Measurements from ENCODE around the gene ZNF584. TPM values are rescaled to one million over a fixed set of nuclear protein-coding genes. Genes with fewer than 3 reads are reported as not detected.
A peak's percentile ranks its signal among the peaks of the same experiment; 100 is the strongest.
"Not testable (repeated sequence)": the region's sequence is repeated elsewhere in the genome, so short reads cannot be mapped to it uniquely, and the experiment has no call there.

Gene ZNF584
- 5.7 and 8.4 TPM in 2 replicates for total RNA-seq

DNA sequence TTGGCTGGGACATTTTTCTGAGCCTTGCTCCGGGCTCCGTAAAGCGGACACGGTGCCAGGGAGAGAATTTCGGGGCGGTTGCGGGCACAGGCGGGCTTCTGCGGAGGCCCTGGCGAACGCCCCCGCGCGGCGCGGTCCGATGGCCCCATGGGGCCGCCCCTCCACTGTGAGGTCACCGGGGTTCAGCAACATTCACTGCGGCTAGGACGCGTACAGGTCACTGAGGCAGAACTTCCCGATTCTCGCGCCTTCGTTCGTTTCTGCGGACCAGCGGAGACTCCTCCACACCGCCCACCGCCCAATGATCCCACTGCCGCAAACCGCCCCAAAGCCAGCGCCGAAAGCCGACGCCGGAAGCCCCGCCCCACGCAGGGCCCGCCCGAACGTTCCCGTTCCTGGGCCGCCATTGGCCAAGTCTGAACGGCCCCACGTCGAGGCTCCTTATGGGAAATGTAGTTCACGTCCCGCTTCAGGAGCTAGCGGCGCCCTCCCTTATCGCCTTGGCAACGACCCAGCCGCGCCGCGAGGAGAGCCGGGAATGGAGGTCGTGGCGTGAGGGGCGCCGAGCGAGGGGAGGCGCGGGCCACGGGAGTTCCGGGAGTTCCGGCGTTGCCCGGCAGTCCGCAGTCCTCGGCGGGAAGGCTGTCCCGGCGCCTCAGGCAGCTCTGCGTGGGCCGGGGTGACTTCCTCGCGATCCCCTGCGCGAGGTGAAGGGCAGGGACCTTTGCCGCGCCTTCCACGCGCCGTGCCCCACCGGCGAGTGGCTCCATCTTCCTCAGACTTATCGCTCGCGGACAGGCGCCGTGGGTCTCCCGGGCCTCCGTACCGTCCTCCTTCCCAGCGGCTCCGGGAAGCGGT lies at the start of gene ZNF584:
Gene ZNF584, plus strand, starts transcription at position 498 of the 858 bp plus-strand sequence. CDS start 499 bp downstream, outside the sequence.
- peak; percentile 55 for DNase-seq (ENCODE audit: extremely low read depth, low read depth, low spot score)

DNA sequence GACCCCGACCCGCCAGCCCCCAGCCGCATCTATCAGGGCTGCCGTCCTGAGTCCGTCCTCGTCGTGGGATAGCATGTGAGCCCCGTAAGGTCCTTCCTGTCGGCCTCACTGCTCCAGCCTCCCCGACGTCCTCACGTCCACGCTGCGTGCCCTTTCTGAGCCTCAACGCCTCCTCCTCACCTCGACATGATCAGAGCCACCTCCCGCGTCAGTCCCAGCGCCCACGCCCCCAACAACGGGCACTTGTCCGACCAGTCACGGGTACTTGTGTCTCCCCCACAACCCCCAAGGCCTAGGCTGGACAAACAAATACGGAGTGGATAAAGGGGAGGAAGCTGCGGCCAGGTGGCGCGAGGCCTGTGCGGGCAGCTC lies 46.6 kb upstream of the ZNF584 start:
- no peak for DNase-seq (ENCODE audit: extremely low read depth, low read depth, low spot score)

DNA sequence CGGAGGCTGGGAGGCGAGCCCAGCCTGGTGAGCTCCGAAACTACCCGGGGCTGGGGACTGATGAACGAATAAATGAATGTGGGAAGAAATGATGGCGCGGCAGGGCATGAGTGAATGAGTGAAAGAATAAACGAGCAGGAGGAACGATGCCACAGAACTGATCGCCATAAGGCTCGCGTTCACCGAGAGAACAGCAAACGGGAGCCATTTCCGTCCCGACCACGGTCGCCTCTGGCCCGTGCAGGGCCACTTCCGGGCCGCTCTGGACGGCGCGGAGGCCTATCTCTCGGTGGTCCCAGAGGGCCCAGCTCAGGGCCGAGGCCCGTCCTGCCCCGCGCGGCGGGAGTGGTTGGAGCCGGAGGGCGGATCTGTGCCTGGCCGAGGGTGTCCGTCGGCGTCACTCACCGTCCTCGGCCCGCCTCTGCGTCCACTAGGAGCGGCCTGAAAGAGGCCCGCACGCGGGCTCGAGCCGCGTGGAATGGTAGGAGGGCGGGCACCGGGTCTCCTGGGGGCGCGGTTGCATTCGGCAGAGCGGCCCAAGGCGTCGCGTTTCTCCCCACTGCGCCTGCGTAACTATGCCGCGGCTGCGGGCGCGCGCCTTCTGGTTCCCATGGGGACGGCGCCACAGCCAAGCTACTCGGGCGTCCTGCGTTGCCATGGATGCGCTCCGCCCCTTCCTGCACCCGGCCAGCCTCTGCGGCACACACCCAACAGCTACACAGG lies 46.0 kb upstream of the ZNF584 start, which contains the start of gene ZNF497:
Gene ZNF497, minus strand, starts transcription at position 480 of the 723 bp plus-strand sequence. CDS start 5,116 bp downstream, outside the sequence.
- peak; percentile 50 for DNase-seq (ENCODE audit: extremely low read depth, low read depth, low spot score)

DNA sequence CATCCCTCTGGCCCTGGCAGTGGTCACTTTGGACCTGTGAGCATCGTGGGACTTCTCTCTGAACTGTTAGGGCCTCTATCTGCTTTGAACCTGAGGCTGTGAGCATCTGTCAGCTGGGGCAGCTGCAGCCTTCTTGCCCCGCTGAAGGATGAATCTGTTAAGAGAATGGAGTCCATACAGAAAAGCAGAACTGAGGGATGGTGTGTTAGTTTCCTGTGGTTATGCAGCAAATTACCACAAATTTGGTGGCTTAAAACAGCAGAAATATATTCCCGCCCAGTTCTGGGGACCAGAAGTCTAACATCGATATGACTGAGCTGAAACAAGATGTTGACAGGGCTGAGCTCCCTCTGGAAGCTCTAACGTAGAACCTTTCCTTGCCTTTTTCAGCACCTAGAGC lies 44.3 kb upstream of the ZNF584 start:
- no peak for DNase-seq (ENCODE audit: extremely low read depth, low read depth, low spot score)

DNA sequence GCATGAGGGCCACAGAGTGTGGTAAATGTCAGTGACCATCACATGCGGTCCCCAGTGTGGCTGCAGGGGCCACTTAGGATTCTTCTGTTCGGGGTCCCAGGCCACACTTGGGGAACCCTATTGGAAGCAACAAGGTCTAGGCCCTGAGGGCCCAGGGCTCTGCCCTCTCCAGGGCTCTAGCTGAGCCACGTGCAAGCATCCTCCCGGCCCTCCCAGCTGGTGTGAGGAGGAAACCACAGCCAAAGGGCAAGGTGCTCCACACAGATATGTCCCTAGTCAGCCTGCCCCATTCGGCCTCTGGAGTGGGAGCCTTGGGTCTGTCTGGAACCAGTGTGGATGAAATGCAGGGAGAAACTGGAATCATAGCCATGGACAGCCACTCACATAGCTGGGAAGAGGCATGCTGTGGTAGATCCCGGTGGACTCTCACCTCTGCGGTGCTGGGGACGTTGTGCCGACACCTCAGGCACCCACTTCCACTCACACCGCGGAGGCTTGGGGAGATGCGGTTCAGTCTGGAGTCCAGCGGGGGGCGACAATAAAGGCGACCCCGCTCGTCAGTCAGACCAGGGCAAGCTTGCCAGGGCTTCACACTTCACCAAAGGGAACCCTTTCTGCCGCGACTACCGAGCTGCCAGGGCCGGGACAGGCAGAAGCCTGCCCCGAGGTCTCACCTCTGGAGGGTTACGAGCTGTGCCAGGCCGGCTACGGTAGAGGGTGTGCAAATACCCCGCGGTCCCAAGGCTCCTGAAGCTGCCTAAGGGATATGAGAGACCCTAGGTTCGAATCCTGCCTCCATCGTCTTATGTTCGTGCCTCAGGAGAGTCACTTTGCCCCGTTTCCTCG lies 41.6 kb upstream of the ZNF584 start:
- DNase-seq (ENCODE audit: extremely low read depth, low read depth, low spot score) = no peak

DNA sequence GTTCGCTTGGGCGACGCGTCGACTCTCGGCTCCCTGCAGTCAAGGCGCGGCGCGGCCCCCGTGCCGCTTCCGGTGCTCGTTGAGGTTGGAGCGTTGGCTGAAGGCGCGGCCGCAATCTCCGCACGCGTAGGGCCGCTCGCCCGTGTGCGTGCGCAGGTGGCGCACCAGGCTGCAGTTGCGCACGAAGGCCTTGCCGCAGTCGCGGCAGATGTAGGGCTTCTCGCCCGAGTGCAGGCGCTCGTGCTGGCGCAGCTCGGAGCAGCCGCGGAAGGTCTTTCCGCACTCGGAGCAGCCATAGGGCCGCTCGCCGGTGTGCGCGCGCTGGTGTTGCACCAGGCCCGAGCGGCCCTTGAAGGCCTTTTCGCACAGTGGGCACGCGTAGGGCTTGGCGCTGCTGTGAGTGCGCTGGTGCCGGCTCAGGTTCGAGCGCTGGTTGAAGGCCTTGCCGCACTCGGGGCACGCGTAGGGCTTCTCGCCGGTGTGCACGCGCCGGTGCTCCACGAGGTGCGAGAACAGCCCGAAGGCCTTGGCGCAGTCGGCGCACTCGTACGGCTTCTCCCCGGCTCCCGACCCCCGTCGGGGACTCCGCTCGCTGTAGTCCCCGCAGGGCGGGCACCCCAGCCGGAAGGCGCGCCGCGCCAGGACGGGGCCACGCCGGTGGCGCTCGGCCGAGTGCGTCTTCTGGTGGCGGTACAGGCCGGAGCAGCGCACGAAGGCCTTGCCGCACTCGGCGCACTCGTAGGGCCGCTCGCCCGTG lies 40.6 kb upstream of the ZNF584 start:
- DNase-seq (ENCODE audit: extremely low read depth, low read depth, low spot score) = no peak

DNA sequence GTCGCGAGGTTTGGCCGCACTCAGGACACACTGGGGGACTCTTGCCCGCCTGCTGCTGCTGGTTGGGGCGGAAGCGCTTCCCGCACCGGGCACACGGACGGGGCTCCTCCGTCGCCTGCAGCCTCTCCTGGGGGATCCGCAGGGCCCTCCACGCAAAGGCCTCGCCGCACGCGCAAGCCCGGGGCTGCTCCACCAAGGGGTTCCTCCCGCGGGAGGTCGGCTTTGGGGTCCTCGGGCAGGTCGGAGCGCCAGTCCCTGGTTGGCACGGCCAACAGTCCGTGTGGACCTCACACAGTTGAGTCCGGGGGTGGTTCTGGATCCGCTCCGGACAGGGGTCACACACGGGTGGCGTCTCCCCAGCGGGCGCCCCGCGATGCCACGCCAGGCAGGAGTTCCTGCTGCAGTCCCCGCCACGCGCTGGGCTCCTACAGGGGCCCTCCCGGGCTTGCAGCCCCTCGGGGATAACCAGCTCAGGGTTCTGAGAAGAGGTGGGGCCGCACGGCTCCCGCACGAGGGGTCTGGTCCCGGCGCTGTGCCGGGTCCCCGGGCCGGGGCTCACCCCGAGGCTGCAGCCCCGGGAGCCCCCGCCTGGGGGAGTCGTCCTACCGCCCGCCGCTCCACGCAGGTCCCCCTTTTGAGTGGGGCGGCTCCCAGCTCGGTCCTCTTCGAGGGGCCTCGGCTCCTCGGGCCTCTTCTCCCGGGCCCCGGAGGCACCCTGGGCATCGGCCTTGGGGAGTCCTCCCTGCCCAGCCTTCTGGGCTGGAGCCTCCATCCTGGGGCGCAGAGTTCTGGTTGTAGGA lies 39.7 kb upstream of the ZNF584 start:
- no peak for DNase-seq (ENCODE audit: extremely low read depth, low read depth, low spot score)

DNA sequence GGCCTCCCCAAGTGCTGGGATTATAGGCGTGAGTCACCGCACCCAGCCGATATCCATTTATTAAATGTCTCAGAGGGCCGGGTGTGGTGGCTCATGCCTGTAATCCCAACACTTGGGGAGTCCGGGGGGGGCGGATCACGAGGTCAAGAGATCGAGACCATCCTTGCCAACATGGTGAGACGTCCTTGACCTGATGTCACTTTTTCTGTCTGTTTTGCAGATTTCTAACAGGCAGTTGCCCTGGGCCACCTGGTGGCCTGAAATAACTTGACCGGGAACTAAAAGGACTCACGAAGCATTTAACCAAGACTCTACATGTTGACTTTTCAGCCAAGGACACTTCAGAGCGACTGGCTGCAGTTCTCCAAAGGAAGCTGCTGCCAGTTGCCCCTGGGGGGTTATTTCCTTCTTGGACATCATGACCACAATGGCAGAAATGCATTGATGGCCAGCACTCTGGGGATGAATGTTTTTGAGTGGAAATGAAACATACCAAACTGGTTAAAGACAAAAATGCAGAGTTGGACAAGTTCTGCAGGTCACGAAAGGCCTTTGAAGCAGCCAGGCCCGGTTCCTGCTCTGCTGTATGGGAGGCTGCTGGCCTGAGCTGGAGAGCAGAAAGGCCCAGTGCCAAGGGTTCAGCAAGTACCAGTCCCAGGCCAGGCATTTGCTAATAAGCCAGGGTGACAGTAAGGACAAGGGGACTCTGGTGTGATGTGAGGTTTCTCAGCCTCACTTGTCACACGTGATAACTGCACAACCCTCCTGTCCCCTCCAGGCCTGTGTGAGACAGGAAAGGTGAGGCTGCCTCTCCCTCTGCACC lies 35.9 kb upstream of the ZNF584 start:
- no peak for DNase-seq (ENCODE audit: extremely low read depth, low read depth, low spot score)

DNA sequence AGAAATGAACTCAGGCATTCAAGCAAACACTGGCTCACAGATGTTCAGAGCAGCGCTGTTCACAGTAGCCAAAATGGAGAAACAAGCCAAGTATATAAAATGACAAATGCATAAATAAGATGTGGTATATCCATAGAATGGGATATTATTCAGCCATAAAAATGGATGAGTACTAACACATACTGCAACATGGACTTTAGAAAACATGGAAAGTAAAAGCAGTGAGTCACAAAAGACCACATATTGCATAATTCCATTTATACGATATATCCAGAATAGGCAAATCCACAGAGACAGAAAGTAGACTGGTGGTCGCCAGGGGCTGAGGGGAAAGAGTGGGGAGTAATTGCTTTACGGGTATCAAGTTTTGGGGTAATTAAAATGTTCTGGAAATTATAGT lies 34.2 kb upstream of the ZNF584 start:
- DNase-seq (ENCODE audit: extremely low read depth, low read depth, low spot score) = no peak

DNA sequence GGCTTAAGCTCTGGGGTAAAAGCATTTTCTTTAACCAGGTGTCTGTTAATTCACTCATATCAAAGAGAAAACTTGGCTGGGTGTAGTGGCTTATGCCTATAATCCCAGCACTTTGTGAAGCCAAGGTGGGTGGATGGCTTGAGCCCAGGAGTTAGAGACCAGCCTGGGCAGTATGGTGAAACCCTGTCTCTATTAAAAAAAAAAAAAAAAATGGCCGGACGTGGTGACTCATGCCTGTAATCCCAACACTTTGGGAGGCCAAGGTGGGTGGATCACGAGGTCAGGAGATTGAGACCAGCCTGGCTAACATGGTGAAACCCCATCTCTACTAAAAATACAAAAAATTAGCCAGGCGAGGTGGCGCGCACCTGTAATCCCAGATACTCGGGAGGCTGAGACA lies 31.7 kb upstream of the ZNF584 start:
- DNase-seq (ENCODE audit: extremely low read depth, low read depth, low spot score) = not testable (repeated sequence)

DNA sequence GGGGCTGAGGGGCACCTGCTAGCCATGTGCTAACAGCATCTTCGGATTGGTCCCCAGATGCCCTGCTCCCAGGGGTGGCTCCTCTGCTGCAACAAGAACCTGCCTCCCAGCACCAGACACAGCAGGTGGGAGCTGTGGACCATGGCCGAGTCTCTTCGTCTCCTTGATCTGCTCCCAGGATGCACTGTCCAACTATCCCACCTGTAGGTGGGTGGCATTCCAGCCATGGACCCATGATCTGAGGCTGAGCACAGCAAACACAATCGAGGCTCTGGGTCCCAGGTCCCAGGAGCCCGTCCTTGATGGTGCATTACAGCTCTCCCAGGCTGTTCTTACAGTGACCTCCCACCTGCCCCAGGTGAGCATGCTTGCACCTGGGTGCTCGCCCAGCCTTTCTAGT lies 29.2 kb upstream of the ZNF584 start:
- DNase-seq (ENCODE audit: extremely low read depth, low read depth, low spot score) = no peak

DNA sequence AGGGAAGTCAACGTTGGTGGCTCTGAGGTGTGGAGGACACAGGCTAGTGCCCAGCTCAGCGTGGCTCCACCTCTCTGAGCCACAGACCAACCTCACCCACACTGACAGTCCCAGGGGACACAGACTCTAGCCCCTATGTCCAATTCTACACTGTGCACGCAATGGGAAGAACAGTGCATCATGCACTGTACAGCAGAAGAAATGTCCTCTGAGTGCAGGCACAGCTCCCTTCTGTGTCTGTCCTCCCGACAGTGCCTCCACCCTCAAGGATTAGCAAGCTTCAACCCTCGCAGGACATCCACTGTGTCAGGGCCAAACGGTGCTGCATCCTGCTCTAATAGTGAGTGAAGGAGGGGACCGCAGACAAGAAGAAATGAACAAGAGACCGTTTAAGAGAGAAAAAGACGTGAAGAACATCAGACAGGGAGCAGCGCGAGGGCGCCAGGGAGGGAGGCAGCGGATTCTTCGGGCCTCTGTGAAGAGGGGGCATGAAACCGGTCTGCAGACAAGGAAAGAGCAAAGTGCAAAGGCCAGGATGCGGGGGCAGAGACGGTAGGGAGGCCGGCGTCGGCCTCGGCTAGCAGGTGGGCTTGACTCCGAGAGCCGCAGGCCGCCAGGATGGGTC lies 28.3 kb upstream of the ZNF584 start:
- no peak for DNase-seq (ENCODE audit: extremely low read depth, low read depth, low spot score)

DNA sequence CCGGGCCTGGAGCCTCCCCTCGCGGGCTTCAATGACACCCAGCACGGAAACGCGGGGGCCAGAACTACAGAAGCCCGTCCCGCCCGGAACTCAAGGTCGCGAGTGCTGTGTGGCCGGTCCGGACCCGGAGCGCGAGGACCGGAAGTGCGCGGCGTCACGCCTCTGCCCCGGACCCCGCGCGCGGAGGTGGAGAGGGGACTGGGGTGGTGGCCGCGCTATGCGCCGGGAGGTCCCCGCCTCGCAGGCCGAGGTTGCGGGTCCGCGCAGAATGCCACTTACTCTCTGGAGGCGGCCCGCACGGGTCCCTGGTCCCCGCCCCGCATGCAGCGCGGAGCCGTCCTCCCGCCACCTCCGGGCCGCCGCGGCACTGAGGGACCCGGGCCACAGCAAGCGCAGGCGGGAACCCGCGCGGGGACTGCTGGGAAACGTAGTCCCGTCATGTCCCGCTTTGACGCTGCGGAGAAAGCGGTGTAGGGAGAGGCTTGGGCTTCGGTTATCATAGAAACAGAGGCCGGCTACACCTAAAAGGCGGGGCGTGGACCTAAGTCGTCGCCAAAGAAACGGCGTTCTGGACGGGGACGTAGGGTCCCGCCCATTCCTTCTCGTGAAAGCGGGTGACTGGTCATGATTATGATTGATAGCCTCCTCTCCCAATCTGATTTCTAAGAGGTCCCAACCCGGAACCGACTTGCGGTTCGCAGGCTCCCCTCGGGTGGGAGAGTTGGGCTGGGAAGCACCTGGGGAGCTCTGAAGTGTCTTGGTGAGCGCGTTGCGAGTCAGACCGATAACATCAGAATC lies 27.6 kb upstream of the ZNF584 start, which contains the start of gene ZNF837:
Gene ZNF837, minus strand, starts transcription at position 369 of the 798 bp plus-strand sequence. CDS start 11,698 bp downstream, outside the sequence.
- peak; percentile 100 for DNase-seq (ENCODE audit: extremely low read depth, low read depth, low spot score)

DNA sequence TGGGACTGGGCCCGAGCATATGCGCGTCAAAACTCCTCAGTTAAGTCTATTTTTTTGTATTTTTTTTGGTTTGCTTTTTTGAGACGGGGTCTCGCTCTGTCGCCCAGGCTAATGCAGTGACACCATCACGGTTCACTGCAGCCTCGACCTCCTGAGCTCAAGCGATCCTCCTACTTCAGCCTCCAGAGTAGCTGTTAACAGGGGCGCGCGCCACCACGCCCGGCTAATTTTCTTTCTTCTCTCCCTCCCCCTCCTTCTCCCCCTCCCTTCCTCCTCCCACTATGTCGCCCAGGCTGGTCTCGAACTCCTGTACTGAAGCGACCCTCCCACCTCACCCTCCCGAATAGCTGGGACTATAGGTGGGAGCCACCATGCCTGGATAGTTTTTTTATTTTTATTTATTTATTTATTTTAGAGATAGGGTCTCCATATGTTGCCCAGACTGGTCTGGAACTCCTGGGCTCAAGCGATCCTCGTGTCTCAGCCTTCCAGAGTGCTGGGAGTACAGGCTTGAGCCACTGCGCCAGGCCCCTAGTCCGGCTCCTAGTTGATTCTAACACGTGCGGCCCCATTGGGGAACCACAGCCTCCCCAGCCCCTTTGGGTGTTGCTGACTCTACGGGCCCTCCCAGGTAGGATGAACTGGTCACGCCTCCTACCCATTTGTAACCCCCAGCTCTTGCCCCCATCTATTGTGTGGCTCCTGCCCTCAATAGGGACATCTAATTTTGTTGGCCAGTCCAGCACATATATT lies 26.8 kb upstream of the ZNF584 start:
- no peak for DNase-seq (ENCODE audit: extremely low read depth, low read depth, low spot score)

DNA sequence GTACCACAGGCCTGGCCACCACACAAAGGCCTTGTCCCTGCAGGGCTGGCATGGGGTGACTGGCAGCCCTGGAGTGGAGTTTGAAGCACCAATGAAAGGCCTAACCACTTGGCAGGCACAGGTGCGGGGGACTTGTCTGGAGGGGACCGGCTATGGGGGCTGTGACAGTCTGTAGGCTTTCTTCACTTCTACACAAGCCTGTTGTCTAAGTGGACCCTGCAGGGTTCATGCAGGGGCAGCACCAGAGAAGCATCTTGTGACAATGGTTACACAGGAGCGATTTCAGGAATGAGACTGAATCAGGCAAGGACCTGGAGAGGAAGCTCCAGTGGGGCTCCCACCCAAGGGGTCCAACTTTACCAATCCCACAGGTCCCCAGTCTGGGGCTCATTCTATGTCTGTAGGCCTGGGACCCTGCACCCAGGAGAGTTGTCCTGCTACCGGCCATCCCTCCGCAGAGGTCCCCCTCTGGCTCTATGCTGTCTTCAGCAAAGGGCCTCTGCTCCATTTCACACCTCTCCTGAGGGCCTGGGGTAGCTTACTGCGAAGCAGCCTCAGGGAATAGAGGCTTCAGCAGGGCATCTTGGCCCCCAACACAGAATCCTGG lies 25.3 kb upstream of the ZNF584 start:
- no peak for DNase-seq (ENCODE audit: extremely low read depth, low read depth, low spot score)

DNA sequence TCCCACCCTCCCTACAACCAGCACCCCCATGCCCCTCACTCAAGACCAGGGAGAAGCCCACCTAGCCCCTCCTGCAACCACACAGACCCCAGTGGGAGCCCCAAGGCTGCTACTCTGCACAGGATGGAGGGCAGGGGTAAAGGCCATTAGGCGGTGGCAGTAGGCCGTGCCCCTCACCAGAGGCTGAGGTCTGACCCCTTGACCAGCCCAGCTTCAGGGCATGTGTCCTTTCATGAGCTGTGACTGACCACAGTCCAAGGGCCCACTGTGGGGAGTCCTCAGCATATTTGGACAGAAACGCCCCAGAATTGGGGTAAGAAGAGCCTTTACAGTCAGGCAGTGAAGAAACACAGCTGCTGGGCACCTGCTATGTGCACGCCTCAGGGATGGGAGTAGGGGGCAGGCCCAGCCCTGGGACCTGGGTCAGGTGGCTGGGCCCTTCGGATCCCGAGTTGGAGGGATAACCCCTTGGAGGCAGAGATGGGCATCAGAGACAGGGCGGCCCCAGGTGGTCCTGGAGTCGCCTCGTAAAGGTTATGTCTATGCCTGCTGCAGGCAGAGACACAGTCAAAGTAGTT lies 23.0 kb upstream of the ZNF584 start:
- DNase-seq (ENCODE audit: extremely low read depth, low read depth, low spot score) = no peak
